ENCODE measurements around the gene TMEM163. TPM values are rescaled to one million over a fixed set of nuclear protein-coding genes. Genes with fewer than 3 reads are reported as not detected.

The TMEM163 gene
- total RNA-seq, 2 experiments from 2014 or later: 0.14 to 0.19 TPM

DNA sequence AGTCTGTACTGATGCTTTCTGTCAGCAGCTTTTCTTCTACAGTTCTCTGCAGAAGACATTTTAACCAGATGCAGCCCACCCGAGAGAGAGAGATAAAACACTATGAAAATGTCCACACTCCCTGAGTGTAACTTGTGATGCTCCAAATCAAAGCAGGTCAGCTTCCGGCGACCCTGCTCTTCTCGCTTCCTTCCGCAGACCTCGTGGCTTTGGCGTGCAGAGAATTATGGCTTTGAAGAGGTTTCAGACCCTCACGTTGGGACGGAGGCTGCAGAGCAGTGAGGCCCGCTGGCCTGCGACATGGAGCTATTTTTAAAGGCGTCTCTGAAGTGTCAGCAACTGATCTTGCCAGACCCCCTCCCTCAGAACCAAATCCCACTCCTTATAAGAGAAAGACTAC is 41.8 kb downstream of the TMEM163 start:
- Mint-ChIP-seq H3K36me3 (peaks cover 7% of the 10 kb centered on the region), H3K4me1 (peaks cover 28% of the 10 kb centered on the region), H3K9me3 (no peaks in the 10 kb centered on the region), H3K4me3 (peak overlapping the region; percentile 74), H3K27ac (peak overlapping the region; percentile 73), H3K27me3 (peaks cover 57% of the 10 kb centered on the region)
- POLR2A ChIA-PET: interaction anchor here (1.5 kb wide), 1 partner anchor 8 kb away, joined by 3 read pairs; no protein-coding TSS in a partner anchor
- DNase-seq (peak; percentile 41), ATAC-seq (ENCODE audit: low read depth) (peak; percentile 55)

GRCh38 chr2:134675314-134675713 is 43.5 kb downstream of the TMEM163 start:
- Mint-ChIP-seq H3K9me3 (no peaks in the 10 kb centered on the region), H3K27ac (no peak overlapping the region), H3K36me3 (peaks cover 3% of the 10 kb centered on the region), H3K27me3 (peaks cover 45% of the 10 kb centered on the region), H3K4me1 (peaks cover 38% of the 10 kb centered on the region), H3K4me3 (no peak overlapping the region)
- DNase-seq (no peak), ATAC-seq (ENCODE audit: low read depth) (no peak)
- POLR2A ChIA-PET: no interaction called here

- peaks cover 41% of the 10 kb centered on the region for H3K4me1 Mint-ChIP-seq
- ATAC-seq (ENCODE audit: low read depth): no peak
- no peak overlapping the region for H3K27ac Mint-ChIP-seq
- H3K4me3 Mint-ChIP-seq: no peak overlapping the region
- POLR2A ChIA-PET: no interaction called here
- H3K36me3 Mint-ChIP-seq: peaks cover 3% of the 10 kb centered on the region
- H3K27me3 Mint-ChIP-seq: peaks cover 44% of the 10 kb centered on the region
- no peaks in the 10 kb centered on the region for H3K9me3 Mint-ChIP-seq
- no peak for DNase-seq
These were observed 44.1 kb downstream of the TMEM163 start for GRCh38 chr2:134674687-134675086.

GRCh38 chr2:134671513-134671912 is 47.3 kb downstream of the TMEM163 start:
- Mint-ChIP-seq H3K27me3 (peaks cover 54% of the 10 kb centered on the region), H3K4me3 (peak overlapping the region; percentile 51), H3K27ac (peak overlapping the region; percentile 64), H3K9me3 (no peaks in the 10 kb centered on the region), H3K36me3 (peaks cover under 1% of the 10 kb centered on the region), H3K4me1 (peaks cover 46% of the 10 kb centered on the region)
- POLR2A ChIA-PET: no interaction called here
- ATAC-seq (ENCODE audit: low read depth) (no peak), DNase-seq (no peak)

GRCh38 chr2:134670955-134671354 is 47.8 kb downstream of the TMEM163 start:
- peak overlapping the region; percentile 53 for H3K27ac Mint-ChIP-seq
- H3K4me1 Mint-ChIP-seq: peaks cover 45% of the 10 kb centered on the region
- no peak for ATAC-seq (ENCODE audit: low read depth)
- peak overlapping the region; percentile 31 for H3K4me3 Mint-ChIP-seq
- DNase-seq: peak; percentile 38
- H3K27me3 Mint-ChIP-seq: peaks cover 58% of the 10 kb centered on the region
- H3K36me3 Mint-ChIP-seq: no peaks in the 10 kb centered on the region
- H3K9me3 Mint-ChIP-seq: no peaks in the 10 kb centered on the region
- POLR2A ChIA-PET: interaction anchor here (0.6 kb wide), 1 partner anchor 1815 kb away, joined by 8 read pairs; no protein-coding TSS in a partner anchor

DNA sequence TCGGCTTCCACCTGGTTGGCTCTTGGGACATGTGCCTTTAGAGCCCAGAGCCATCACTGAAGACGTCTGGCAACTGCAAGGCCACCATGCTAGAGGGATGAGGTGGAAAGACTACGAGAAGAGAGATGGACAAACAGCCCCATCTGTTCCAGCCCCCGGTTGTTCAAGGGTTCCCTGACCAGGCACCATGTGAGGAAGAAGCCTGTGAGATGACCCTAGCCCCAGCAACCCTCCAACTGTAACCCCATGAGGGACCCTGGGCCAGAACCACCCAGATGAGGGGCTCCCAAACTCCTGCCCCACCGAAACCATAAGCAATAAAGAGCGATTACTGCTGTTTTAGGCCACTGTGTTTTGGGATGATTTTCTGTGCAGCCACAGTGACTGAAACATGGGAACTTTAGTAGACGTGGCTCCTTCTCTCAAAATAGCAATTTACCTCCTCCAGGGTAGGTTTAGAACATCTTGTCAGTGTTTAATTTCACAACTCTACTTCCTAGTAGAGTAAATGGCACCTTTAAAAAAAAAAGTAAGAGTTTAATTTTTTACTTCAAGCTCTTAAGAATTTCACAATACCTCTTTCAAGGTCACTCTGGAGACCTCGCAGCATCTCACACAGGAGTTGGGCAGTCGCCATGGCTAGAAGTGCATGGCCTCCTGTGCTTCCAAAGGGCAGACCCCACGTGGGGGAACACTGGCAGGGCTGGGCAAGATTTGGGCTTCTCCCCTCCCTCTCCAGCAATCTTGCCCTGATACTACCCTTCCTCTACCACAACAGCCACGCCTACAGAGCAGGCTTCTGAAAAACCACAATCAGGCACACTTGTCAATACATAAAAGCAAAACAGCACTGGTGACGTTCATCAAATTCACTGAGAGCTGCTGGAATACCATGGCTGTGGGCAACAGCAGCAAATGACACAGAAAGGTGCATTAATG is 48.8 kb downstream of the TMEM163 start:
- POLR2A ChIA-PET: interaction anchor here (0.6 to 0.7 kb wide), 2 partner anchors 10 to 1815 kb away, joined by 3 to 8 read pairs; no protein-coding TSS in a partner anchor
- H3K4me3 Mint-ChIP-seq: peak overlapping the region; percentile 65
- peak; percentile 30 for ATAC-seq (ENCODE audit: low read depth)
- H3K27me3 Mint-ChIP-seq: peaks cover 60% of the 10 kb centered on the region
- peaks cover 47% of the 10 kb centered on the region for H3K4me1 Mint-ChIP-seq
- H3K27ac Mint-ChIP-seq: peak overlapping the region; percentile 77
- DNase-seq: peak; percentile 43
- H3K36me3 Mint-ChIP-seq: no peaks in the 10 kb centered on the region
- no peaks in the 10 kb centered on the region for H3K9me3 Mint-ChIP-seq

DNA sequence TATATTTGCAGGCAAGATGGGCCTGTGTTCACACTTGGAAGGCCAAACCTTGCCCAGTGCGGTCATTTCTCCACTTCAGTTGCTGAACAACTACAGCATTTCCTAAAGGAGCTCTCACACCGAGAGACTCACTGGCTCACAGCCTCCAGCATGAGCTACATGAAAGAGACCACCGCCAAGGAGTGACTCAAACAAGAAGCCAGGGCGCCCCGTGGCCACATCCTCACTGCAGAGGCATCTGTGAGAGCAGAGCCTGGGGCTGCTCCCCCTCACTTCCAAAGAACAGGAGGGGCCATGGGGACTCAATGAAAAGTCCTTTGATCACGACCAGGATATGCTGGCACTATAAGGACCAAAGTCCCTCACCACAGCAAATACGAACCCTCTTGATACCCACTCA is 50.0 kb downstream of the TMEM163 start:
- Mint-ChIP-seq H3K4me1 (peaks cover 47% of the 10 kb centered on the region), H3K27me3 (peaks cover 64% of the 10 kb centered on the region), H3K9me3 (no peaks in the 10 kb centered on the region), H3K4me3 (peak overlapping the region; percentile 32), H3K36me3 (no peaks in the 10 kb centered on the region), H3K27ac (peak overlapping the region; percentile 37)
- ATAC-seq (ENCODE audit: low read depth): peak; percentile 93
- peak; percentile 87 for DNase-seq
- POLR2A ChIA-PET: interaction anchor here (1.0 to 1.4 kb wide), 2 partner anchors 8 to 10 kb away, joined by 3 to 7 read pairs; no protein-coding TSS in a partner anchor

DNA sequence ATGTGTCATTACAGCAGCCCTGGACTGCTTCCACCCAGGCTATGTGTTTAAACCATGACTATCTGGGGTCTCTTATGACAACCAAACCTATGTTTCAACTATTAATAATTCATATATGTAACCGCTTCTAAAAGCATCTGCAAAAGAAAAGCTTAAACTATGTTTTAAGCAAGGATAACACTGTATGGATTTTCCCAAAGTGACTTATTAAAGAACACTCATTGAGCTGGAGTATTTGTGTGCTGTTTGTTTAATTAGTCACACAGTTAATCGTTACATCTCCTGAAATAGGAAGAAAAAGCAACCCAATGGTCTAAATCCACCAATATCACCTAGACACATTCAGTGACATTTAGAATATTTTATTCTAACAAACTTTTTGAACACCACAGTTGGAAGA is 51.3 kb downstream of the TMEM163 start:
- no peak overlapping the region for H3K27ac Mint-ChIP-seq
- ATAC-seq (ENCODE audit: low read depth) (no peak), DNase-seq (no peak)
- no peaks in the 10 kb centered on the region for H3K9me3 Mint-ChIP-seq
- H3K36me3 Mint-ChIP-seq: no peaks in the 10 kb centered on the region
- POLR2A ChIA-PET: no interaction called here
- H3K4me1 Mint-ChIP-seq: peaks cover 47% of the 10 kb centered on the region
- peaks cover 63% of the 10 kb centered on the region for H3K27me3 Mint-ChIP-seq
- H3K4me3 Mint-ChIP-seq: no peak overlapping the region

- DNase-seq: no peak
- ATAC-seq (ENCODE audit: low read depth): no peak
- Mint-ChIP-seq H3K36me3 (no peaks in the 10 kb centered on the region), H3K27me3 (peaks cover 62% of the 10 kb centered on the region), H3K9me3 (no peaks in the 10 kb centered on the region), H3K27ac (no peak overlapping the region), H3K4me1 (peaks cover 47% of the 10 kb centered on the region), H3K4me3 (no peak overlapping the region)
- POLR2A ChIA-PET: no interaction called here
These were observed 51.7 kb downstream of the TMEM163 start for GRCh38 chr2:134667081-134667480.

- Mint-ChIP-seq H3K4me3 (no peak overlapping the region), H3K27ac (no peak overlapping the region), H3K27me3 (peaks cover 62% of the 10 kb centered on the region), H3K36me3 (no peaks in the 10 kb centered on the region), H3K4me1 (peaks cover 42% of the 10 kb centered on the region), H3K9me3 (no peaks in the 10 kb centered on the region)
- DNase-seq: no peak
- POLR2A ChIA-PET: no interaction called here
- ATAC-seq (ENCODE audit: low read depth): no peak
These were observed 52.9 kb downstream of the TMEM163 start for GRCh38 chr2:134665727-134666506.

DNA sequence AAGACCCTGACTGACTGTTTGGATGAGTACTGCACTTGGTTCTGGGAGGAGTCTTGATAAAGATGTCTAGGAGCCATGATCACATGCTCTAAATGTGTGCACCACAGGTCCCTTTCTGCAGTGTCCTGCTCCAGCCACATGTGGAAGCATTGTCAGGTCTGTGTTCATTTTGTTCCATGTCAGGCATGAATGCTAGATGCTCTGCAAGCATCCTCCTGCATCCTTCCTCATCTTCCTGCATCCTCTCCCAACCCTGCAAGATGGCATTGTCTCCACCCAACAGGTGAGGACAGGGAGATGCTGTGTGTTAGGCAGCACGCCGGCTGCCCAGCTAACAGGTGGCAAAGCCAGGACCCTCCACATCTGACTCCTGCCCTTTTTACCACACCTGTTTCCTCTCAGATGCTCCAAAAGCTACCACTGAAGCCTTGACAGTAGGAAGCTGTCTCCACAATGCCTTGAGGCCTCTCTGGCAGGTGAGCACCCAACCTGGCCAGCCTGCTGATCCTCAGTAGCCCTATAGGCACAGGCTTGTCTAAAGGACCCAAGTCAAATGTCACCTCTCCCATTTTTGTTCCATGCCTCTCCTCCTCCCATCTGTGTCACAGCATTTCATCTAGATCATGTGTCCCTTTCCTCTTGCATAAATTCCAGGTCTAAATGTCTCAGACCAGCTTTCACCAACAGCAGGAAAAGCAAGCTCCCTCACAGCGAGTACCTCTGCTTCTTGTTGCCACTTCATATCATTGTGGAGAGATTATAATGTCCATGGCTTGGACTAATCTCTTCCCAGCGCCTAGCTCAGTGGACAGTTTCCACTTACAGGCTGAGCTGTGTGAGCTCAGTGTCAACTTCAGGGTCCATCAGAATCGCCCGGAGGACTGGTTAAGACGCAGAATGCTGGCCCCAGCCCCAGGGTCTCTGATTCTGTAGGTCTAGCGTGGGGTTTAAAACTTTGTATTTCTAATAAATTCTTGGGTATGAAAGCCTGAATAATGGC is 55.0 kb downstream of the TMEM163 start:
- H3K27ac Mint-ChIP-seq: no peak overlapping the region
- peaks cover 67% of the 10 kb centered on the region for H3K27me3 Mint-ChIP-seq
- no peak for ATAC-seq (ENCODE audit: low read depth)
- H3K4me1 Mint-ChIP-seq: peaks cover 24% of the 10 kb centered on the region
- H3K36me3 Mint-ChIP-seq: no peaks in the 10 kb centered on the region
- POLR2A ChIA-PET: no interaction called here
- no peak overlapping the region for H3K4me3 Mint-ChIP-seq
- no peaks in the 10 kb centered on the region for H3K9me3 Mint-ChIP-seq
- DNase-seq: no peak

DNA sequence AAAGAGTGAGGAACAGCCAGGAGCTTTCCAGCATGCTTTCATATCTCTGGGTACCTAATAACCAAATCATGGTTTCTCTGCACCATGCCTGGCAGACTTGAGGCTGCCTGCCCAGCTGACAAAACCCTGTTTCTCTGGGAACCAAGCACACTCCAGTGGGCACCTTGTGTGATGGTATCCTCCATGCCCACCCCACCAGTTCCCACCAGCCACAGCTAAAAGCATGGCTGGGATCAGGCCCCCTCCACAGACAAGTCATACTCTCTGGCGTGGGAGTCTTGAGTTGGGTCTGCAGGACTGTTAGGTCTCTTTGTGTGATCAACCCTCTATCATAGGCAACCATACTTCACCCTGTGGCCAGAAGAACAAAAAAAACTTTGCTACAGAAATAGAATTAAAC is 56.0 kb downstream of the TMEM163 start:
- H3K4me1 Mint-ChIP-seq: peaks cover 16% of the 10 kb centered on the region

More for the DNA sequence above, 56.0 kb downstream of the TMEM163 start:
- DNase-seq (no peak), ATAC-seq (ENCODE audit: low read depth) (no peak)
- Mint-ChIP-seq H3K36me3 (no peaks in the 10 kb centered on the region), H3K9me3 (no peaks in the 10 kb centered on the region), H3K4me3 (no peak overlapping the region), H3K27ac (no peak overlapping the region), H3K27me3 (peaks cover 58% of the 10 kb centered on the region)
- POLR2A ChIA-PET: no interaction called here
